ENCODE results near the gene METTL16.

Gene METTL16

DNA sequence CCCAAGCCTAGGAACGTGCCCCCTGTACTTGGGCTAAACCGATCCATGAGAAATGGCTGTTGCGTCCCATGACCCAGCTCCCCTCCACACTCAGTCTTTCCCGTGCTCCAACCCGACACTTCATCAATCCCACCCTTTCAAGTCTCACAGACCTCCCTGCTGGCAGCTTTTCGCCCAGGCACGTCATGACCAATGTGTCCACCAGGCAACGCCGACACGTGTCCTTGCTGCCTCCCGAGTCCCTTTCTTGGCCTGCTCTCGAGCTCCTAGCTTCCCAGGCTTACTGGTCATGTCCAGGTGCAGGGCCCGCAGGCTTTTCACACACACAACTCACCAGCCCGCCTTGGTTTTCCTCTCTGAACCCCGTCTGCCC is 123.0 kb downstream of the METTL16 start:
- TF ChIP-seq CTCF (conservative IDR thresholded peaks at IDR 0.05; ENCODE audit: control insufficient read depth, insufficient read depth, low read depth, low read length), result no peak

GRCh38 chr17:2388020-2388682 is 123.5 kb downstream of the METTL16 start:
- no peak for TF ChIP-seq CTCF (conservative IDR thresholded peaks at IDR 0.05; ENCODE audit: control insufficient read depth, insufficient read depth, low read depth, low read length)
- no peak for DNase-seq (ENCODE audit: low read depth)
- no peak overlapping the region for H3K4me3 ChIP-seq (ENCODE audit: control insufficient read depth, low read depth, low read length)

More for the DNA sequence above, 123.0 kb downstream of the METTL16 start:
- H3K4me3 ChIP-seq (ENCODE audit: control insufficient read depth, low read depth, low read length), result no peak overlapping the region
- DNase-seq (ENCODE audit: low read depth), result no peak

DNA sequence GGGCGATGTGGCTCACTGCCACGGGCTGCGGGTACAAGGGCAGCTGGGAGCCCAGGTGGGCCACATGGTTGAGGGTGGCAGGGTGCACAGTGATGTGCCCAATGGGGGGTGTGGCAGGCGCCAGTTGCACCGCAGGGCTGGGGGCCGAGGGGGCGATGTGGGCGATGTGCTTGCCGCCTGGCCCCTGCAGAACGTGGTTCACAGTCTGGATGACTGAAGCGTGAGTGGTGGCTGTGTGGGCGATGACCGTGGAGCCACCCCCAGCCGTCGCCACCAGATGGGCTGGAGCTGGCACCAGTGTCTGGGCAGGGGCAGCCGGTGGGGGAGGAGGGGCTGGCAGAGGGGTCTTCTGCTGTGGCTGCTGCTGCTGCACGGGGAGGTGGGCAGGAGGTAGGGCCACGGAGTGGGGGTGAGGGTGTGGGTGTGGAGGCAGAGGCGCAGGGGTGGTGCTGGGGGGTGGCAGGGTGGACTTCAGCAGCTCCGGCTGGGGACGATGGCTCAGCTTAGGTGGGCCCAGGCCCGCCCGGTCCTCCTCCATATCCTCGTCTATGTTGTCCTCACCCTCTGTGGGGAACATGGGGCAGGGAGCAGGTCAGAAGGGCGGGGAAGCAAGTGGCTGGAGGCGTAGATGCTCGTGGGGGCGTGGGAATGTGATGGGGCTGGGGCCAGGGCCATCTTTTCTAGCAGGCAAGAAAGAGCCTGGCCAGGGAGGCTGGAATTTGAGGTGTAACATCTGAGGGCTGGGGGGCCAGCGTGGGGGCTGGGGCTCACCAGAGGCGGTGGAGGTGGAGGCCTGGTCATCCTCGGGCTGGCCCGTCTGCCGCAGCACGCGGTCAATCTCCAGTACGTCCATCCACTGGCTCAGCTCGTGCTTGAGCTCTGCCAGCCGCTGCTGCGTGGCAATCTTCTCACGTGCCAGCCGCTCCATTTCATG is 124.3 kb downstream of the METTL16 start:
- no peak overlapping the region for H3K4me3 ChIP-seq (ENCODE audit: control insufficient read depth, low read depth, low read length)
- no peak for TF ChIP-seq CTCF (conservative IDR thresholded peaks at IDR 0.05; ENCODE audit: control insufficient read depth, insufficient read depth, low read depth, low read length)
- DNase-seq (ENCODE audit: low read depth), result no peak

GRCh38 chr17:2386400-2387085 is 125.1 kb downstream of the METTL16 start:
- DNase-seq (ENCODE audit: low read depth), result no peak
- no peak for TF ChIP-seq CTCF (conservative IDR thresholded peaks at IDR 0.05; ENCODE audit: control insufficient read depth, insufficient read depth, low read depth, low read length)
- H3K4me3 ChIP-seq (ENCODE audit: control insufficient read depth, low read depth, low read length), result no peak overlapping the region

GRCh38 chr17:2385240-2386210 is 126.2 kb downstream of the METTL16 start:
- no peak for DNase-seq (ENCODE audit: low read depth)
- no peak for TF ChIP-seq CTCF (conservative IDR thresholded peaks at IDR 0.05; ENCODE audit: control insufficient read depth, insufficient read depth, low read depth, low read length)
- no peak overlapping the region for H3K4me3 ChIP-seq (ENCODE audit: control insufficient read depth, low read depth, low read length)
